ENCODE data around the gene DBH. TPM values are rescaled to one million over a fixed set of nuclear protein-coding genes. Genes with fewer than 3 reads are reported as not detected.

DBH gene
- total RNA-seq, 3 donors from 2014 or later, result not detected

GRCh38 chr9:133700819-133701320 is 64.7 kb downstream of the DBH start:
- Histone ChIP-seq H3K4me1 (ENCODE audit: low read depth) (no peaks in the 10 kb centered on the region), H3K36me3 (ENCODE audit: low read depth) (no peaks in the 10 kb centered on the region), H3K4me3 (no peak overlapping the region), H3K9me3 (no peaks in the 10 kb centered on the region)
- TF ChIP-seq CTCF (IDR thresholded peaks at IDR 0.05), result no peak
- intact Hi-C loops (cut with DNase I, micrococcal nuclease), result no loop called here
- DNase-seq (peak in 2 of 3 donors; percentile 7 to 13), ATAC-seq (peak; percentile 19)

- H3K9me3 ChIP-seq, result no peaks in the 10 kb centered on the region
- H3K36me3 ChIP-seq (ENCODE audit: low read depth), result no peaks in the 10 kb centered on the region
- DNase-seq, result peak in 2 of 3 donors; percentile 34 to 47
- no peaks in the 10 kb centered on the region for H3K4me1 ChIP-seq (ENCODE audit: low read depth)
- intact Hi-C loops (cut with DNase I, micrococcal nuclease), result no loop called here
- peak; percentile 26 for ATAC-seq
- no peak overlapping the region for H3K4me3 ChIP-seq
- TF ChIP-seq CTCF (IDR thresholded peaks at IDR 0.05), result no peak
These were observed 65.3 kb downstream of the DBH start for GRCh38 chr9:133701321-133701980.

GRCh38 chr9:133701981-133702797 is 66.0 kb downstream of the DBH start:
- Histone ChIP-seq H3K4me1 (ENCODE audit: low read depth) (no peaks in the 10 kb centered on the region), H3K9me3 (no peaks in the 10 kb centered on the region), H3K4me3 (no peak overlapping the region), H3K36me3 (ENCODE audit: low read depth) (no peaks in the 10 kb centered on the region)
- ATAC-seq (peak; percentile 79), DNase-seq (peak; percentile 24 to 72 (median 57))
- intact Hi-C loops (cut with DNase I, micrococcal nuclease), result no loop called here
- TF ChIP-seq CTCF (IDR thresholded peaks at IDR 0.05), result no peak

- peak; percentile 14 for ATAC-seq
- H3K36me3 ChIP-seq (ENCODE audit: low read depth), result no peaks in the 10 kb centered on the region
- no peak for TF ChIP-seq CTCF (IDR thresholded peaks at IDR 0.05)
These were observed 66.8 kb downstream of the DBH start for GRCh38 chr9:133702798-133703590.

GRCh38 chr9:133703591-133704399 is 67.6 kb downstream of the DBH start:
- DNase-seq, result peak in 2 of 3 donors; percentile 20 to 39

More at GRCh38 chr9:133702798-133703590, 66.8 kb downstream of the DBH start:
- intact Hi-C loops (cut with DNase I, micrococcal nuclease), result no loop called here
- Histone ChIP-seq H3K9me3 (no peaks in the 10 kb centered on the region), H3K4me3 (no peak overlapping the region), H3K4me1 (ENCODE audit: low read depth) (no peaks in the 10 kb centered on the region)
- DNase-seq, result peak in 1 of 3 donors; percentile 60

More at GRCh38 chr9:133703591-133704399, 67.6 kb downstream of the DBH start:
- intact Hi-C loops (cut with DNase I, micrococcal nuclease), result no loop called here
- no peak for ATAC-seq
- H3K4me3 ChIP-seq, result no peak overlapping the region
- H3K4me1 ChIP-seq (ENCODE audit: low read depth), result no peaks in the 10 kb centered on the region
- H3K9me3 ChIP-seq, result no peaks in the 10 kb centered on the region
- H3K36me3 ChIP-seq (ENCODE audit: low read depth), result no peaks in the 10 kb centered on the region
- TF ChIP-seq CTCF (IDR thresholded peaks at IDR 0.05), result no peak

Measured in mucosa of descending colon (tissue), 3 donors.